Upper lobe of left lung (tissue), 6 donors: Measurements from ENCODE around the gene PRKAR1B. TPM values are rescaled to one million over a fixed set of nuclear protein-coding genes. Genes with fewer than 3 reads are reported as not detected.

Experiments used
- ATAC-seq, 2 donors: fragments of 200-7000 bp; cut with Tn5 transposase; one replicate each; pipeline ENCODE4 v1.9.1; 2022; ENCODE audit warnings: mild to moderate bottlenecking in 2 of 2, moderate library complexity in 2 of 2; ENCODE audit not compliant: low FRiP score in 2 of 2
- DNase-seq, 2 donors: peaks; one replicate each; pipeline ENCODE4 v3.0.0-alpha.2; 2019 to 2020
- H3K27ac ChIP-seq, 4 donors: fragments of 200-600 bp; sonication (generic); one replicate each; pipeline ENCODE4 v1.5.1; 2016 to 2019
- H3K27me3 ChIP-seq, 4 donors: fragments of 200-600 bp; sonication (generic); one replicate each; pipeline ENCODE4 v1.5.1; 2017 to 2019
- H3K36me3 ChIP-seq, 4 donors: fragments of 200-600 bp; sonication (generic); one replicate each; pipeline ENCODE4 v1.5.1; 2016 to 2019
- H3K4me1 ChIP-seq, 4 donors: fragments of 200-600 bp; sonication (generic); one replicate each; pipeline ENCODE4 v1.5.1; 2018 to 2019
- H3K4me3 ChIP-seq, 4 donors: fragments of 200-600 bp; sonication (generic); one replicate each; pipeline ENCODE4 v1.5.1; 2017 to 2019; ENCODE audit warnings: mild to moderate bottlenecking in 2 of 4, moderate library complexity in 1 of 4
- H3K9me3 ChIP-seq, 4 donors: fragments of 200-600 bp; sonication (generic); one replicate each; pipeline ENCODE4 v1.5.1; 2018 to 2019
- EP300 ChIP-seq, 4 donors: sonication (generic); formaldehyde crosslinking; IDR thresholded peaks; one replicate each; pipeline ENCODE4 v1.5.1; 2017; ENCODE audit warnings: antibody characterized with exemption in 4 of 4, control low read depth in 2 of 4
- POLR2A ChIP-seq, 4 donors: fragments of 450-650 bp; IDR thresholded peaks; one replicate each; pipeline ENCODE4 v1.5.1; 2016 to 2017; ENCODE audit warnings: antibody characterized with exemption in 4 of 4, mild to moderate bottlenecking in 2 of 4
- POLR2AphosphoS5 ChIP-seq, 2 donors: sonication (generic); formaldehyde crosslinking; IDR thresholded peaks; one replicate each; pipeline ENCODE4 v1.5.1; 2017; ENCODE audit warnings: antibody characterized with exemption in 2 of 2
- WGBS, 2 donors: methylation state at CpG; one replicate each; pipeline ENCODE4 v1.1.5; 2017 to 2018; 5-methylcytosine and 5-hydroxymethylcytosine counted together
- total RNA-seq, 6 donors: library from RNA; depleted of rRNA in 4 of 6; stranded (reverse); fragments of >200 nt in 4 of 6; gene quantifications; one replicate each; pipeline versions ENCODE4 v1.1.0 to v1.2.1, GENCODE V29; 2016 to 2021
- TF ChIP-seq, protein P1 (sequence below), 6 experiments: fragments of 450-650 bp in 4 of 6; fragments of 200-600 bp in 2 of 6; sonication (generic) in 2 of 6; IDR thresholded peaks; one replicate each; pipeline ENCODE4 v1.5.1; 2016 to 2019; ENCODE audit warnings: antibody characterized with exemption in 6 of 6
- donor health status: DM: no; HTN: no; CAD: no; lungs with moderate emphysema.
- donor health status: DM: no; HTN: yes; CAD: no; lungs with severe emphysema.

The PRKAR1B gene
- total RNA-seq, 6 donors from 2014 or later, result 10.3 to 24.4 (median 20.9) TPM

DNA sequence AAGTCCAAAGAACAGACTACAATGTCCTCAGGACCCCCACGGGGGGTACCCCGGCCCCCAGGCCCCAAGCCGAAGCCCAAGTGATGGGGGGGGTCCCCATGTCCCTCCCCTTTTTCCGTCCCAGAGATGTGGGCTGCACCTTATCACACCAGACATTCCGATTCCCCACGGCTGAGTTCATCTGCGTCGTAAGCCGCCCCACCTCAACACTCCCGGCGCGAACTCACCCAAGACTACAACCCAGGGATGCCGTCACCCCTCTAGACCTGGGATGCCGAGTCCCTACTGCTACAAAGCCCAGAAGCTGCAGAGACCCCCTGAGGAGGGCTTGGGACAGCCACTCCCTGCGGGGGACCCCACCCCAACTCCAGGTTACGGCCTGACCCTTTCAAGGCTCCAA, 221.9 kb downstream of the PRKAR1B start:
- 79 to 89% methylated on average over 13 to 16 of the region's 16 CpGs for WGBS, 2 donors

DNA sequence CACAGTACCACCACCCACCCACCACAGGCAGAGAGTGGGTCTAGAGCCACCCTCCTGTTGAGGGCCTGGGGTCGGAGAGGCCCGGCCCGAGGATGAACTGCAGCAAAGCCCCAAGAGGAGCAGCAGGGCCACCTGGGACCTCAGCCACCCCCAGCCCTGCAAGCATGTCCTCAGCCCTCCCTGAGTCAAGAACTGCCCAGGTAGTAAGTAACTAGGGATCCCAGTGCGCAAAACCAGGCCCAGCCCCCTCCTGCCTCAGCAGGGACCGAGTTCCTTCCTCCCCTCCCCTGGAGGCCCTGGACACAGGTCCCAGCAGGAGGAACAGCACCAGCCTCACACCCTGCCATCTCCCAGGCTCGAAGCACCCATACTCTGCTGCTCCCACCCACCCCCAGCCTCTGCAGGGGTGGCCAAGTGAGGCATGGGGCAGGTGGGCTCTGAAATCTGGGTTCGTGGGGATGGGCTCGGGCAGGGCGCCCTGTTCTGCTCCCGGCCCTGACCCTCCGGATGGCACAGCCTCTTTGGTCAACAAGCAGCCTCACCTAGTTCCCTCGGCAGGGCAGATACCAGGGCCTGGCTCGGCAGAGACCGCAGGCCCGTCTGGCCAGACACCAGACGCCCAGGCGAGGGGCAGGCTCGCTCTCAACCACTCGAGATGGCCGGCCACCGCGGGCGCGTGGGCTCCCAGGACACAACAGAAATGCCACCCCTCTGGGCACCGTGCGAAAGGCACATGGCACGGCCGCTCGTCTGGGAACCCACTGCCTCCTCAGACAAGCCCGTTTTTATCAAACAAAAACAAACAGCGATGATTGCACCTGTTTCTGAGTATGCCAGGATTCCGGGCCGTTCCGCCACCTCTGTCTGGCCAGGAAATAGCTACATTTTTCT, 222.6 kb downstream of the PRKAR1B start:
- Histone ChIP-seq H3K4me3 (no peak overlapping the region), H3K9me3 (no peaks in the 10 kb centered on the region), H3K4me1 (peaks cover 8 to 22% (median 17%) of the 10 kb centered on the region in 4 donors), H3K27me3 (no peaks in the 10 kb centered on the region), H3K36me3 (peaks cover 0 to 46% (median 26%) of the 10 kb centered on the region in 4 donors), H3K27ac (peak overlapping the region; percentile 44 to 80 (median 62))
- DNase-seq (peak in 1 of 2 donors; percentile 86), ATAC-seq (peak; percentile 4 to 12)
- WGBS, 2 donors, result 76 to 77% methylated on average over 22 to 31 of the region's 34 CpGs
- TF ChIP-seq POLR2AphosphoS5 (IDR thresholded peaks at IDR 0.05), result no peak
- TF ChIP-seq, protein P1, sequence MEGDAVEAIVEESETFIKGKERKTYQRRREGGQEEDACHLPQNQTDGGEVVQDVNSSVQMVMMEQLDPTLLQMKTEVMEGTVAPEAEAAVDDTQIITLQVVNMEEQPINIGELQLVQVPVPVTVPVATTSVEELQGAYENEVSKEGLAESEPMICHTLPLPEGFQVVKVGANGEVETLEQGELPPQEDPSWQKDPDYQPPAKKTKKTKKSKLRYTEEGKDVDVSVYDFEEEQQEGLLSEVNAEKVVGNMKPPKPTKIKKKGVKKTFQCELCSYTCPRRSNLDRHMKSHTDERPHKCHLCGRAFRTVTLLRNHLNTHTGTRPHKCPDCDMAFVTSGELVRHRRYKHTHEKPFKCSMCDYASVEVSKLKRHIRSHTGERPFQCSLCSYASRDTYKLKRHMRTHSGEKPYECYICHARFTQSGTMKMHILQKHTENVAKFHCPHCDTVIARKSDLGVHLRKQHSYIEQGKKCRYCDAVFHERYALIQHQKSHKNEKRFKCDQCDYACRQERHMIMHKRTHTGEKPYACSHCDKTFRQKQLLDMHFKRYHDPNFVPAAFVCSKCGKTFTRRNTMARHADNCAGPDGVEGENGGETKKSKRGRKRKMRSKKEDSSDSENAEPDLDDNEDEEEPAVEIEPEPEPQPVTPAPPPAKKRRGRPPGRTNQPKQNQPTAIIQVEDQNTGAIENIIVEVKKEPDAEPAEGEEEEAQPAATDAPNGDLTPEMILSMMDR (IDR thresholded peaks at IDR 0.05), result no peak
- no peak for TF ChIP-seq EP300 (IDR thresholded peaks at IDR 0.05)
- TF ChIP-seq POLR2A (IDR thresholded peaks at IDR 0.05), result no peak

More for the DNA sequence above, 221.9 kb downstream of the PRKAR1B start:
- H3K4me3 ChIP-seq, result no peak overlapping the region
- ATAC-seq (no peak), DNase-seq (peak in 1 of 2 donors; percentile 67)
- TF ChIP-seq, protein P1 (IDR thresholded peaks at IDR 0.05), result no peak
- TF ChIP-seq POLR2AphosphoS5 (IDR thresholded peaks at IDR 0.05), result no peak
- TF ChIP-seq POLR2A (IDR thresholded peaks at IDR 0.05), result no peak
- no peak for TF ChIP-seq EP300 (IDR thresholded peaks at IDR 0.05)
- H3K4me1 ChIP-seq, result peaks cover 8 to 22% (median 17%) of the 10 kb centered on the region in 4 donors
- peaks cover 0 to 47% (median 25%) of the 10 kb centered on the region in 4 donors for H3K36me3 ChIP-seq
- peak overlapping the region; percentile 36 to 80 (median 56) for H3K27ac ChIP-seq
- H3K9me3 ChIP-seq, result no peaks in the 10 kb centered on the region
- no peaks in the 10 kb centered on the region for H3K27me3 ChIP-seq

DNA sequence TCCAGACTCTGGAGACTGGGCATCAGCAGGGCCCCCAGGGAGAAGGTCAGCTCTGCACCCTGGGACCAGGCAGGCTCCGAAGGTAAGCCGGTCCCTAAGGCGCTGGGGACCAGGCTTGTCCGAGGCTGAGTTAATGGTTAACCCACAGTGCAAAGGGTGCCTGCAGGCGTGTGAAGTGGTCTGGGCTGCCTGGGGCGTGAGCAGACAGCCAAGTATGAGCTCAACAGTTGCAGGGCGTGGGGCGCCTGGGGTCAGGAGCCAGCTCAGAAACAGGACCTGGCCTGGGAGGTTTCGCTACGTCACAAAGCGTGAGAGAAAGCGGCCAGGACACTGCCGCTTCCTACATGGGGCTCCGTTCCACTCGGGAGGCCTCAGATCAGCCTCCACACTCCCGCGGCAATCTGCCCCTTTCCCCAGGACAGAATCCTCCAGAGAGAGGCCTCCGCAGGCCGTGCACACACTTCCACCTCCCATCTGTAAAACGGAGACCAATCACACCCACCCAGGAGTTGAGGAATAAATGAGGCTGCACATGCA, 223.4 kb downstream of the PRKAR1B start:
- WGBS, 2 donors, result 70 to 77% methylated on average over 16 to 20 of the region's 20 CpGs
- H3K27me3 ChIP-seq, result no peaks in the 10 kb centered on the region
- H3K4me3 ChIP-seq, result no peak overlapping the region
- peaks cover 8 to 22% (median 17%) of the 10 kb centered on the region in 4 donors for H3K4me1 ChIP-seq
- ATAC-seq, result peak; percentile 79 to 87
- peak; percentile 79 to 95 for DNase-seq
- peaks cover 0 to 38% (median 22%) of the 10 kb centered on the region in 4 donors for H3K36me3 ChIP-seq
- H3K27ac ChIP-seq, result peak overlapping the region; percentile 44 to 80 (median 62)
- no peaks in the 10 kb centered on the region for H3K9me3 ChIP-seq
- TF ChIP-seq POLR2AphosphoS5 (IDR thresholded peaks at IDR 0.05), result peak; percentile 38 to 51
- peak in 1 of 4 donors; percentile 30 for TF ChIP-seq EP300 (IDR thresholded peaks at IDR 0.05)
- TF ChIP-seq, protein P1 (IDR thresholded peaks at IDR 0.05), result no peak

GRCh38 chr7:502296-502695, 224.8 kb downstream of the PRKAR1B start:
- no peak for ATAC-seq

More at GRCh38 chr7:502296-502695, 224.8 kb downstream of the PRKAR1B start:
- Histone ChIP-seq H3K27ac (no peak overlapping the region), H3K36me3 (peaks cover 0 to 43% (median 23%) of the 10 kb centered on the region in 4 donors), H3K9me3 (no peaks in the 10 kb centered on the region), H3K4me3 (no peak overlapping the region), H3K4me1 (peaks cover 8 to 22% (median 17%) of the 10 kb centered on the region in 4 donors), H3K27me3 (no peaks in the 10 kb centered on the region)
- WGBS, 2 donors, result 88% methylated on average over 13 of the region's 13 CpGs; no CpG with 5 or more reads in 1 of the 2 donors
- peak in 1 of 2 donors; percentile 25 for DNase-seq
- TF ChIP-seq EP300 (IDR thresholded peaks at IDR 0.05) (no peak), POLR2A (IDR thresholded peaks at IDR 0.05) (no peak), POLR2AphosphoS5 (IDR thresholded peaks at IDR 0.05) (no peak)
- TF ChIP-seq, protein P1 (IDR thresholded peaks at IDR 0.05), result no peak
